GM12878 (cell line): ENCODE data around the gene CHRNA9. TPM values are rescaled to one million over a fixed set of nuclear protein-coding genes. Genes with fewer than 3 reads are reported as not detected.
A peak's percentile ranks its signal among the peaks of the same experiment; 100 is the strongest.

Experiments
- ASH2L ChIP-seq: fragments of 300-600, 200-600 bp; sonication (generic); IDR thresholded peaks from 2 replicates; pipeline ENCODE4 v1.6.1; 2017; ENCODE audit warnings: low read depth, mild to moderate bottlenecking, borderline replicate concordance
- BACH1 ChIP-seq: fragments of 450-650 bp; IDR thresholded peaks from 2 replicates; pipeline ENCODE4 v1.6.1; 2017; ENCODE audit warnings: mild to moderate bottlenecking, borderline replicate concordance
- BCL3 ChIP-seq: IDR thresholded peaks from 2 replicates; pipeline ENCODE4 v1.6.1; 2011; ENCODE audit warnings: borderline replicate concordance, low read depth, mild to moderate bottlenecking, moderate library complexity, low read length; ENCODE audit not compliant: insufficient read depth, poor library complexity, severe bottlenecking
- E4F1 ChIP-seq: fragments of 450-650 bp; IDR thresholded peaks from 2 replicates; pipeline ENCODE4 v1.6.1; 2018; ENCODE audit warnings: borderline replicate concordance, mild to moderate bottlenecking; ENCODE audit not compliant: partially characterized antibody
- JUNB ChIP-seq: IDR thresholded peaks from 2 replicates; pipeline ENCODE4 v1.6.1; 2016; ENCODE audit warnings: antibody characterized with exemption, mild to moderate bottlenecking
- MYC ChIP-seq: IDR thresholded peaks from 2 replicates; pipeline ENCODE4 v1.6.1; 2011; ENCODE audit warnings: mild to moderate bottlenecking, low read length, moderate library complexity, inconsistent platforms; ENCODE audit not compliant: insufficient read depth, insufficient replicate concordance, insufficient read length, severe bottlenecking
- NFYB ChIP-seq: IDR thresholded peaks from 2 replicates; pipeline ENCODE4 v1.6.1; 2011; ENCODE audit warnings: low read depth, mild to moderate bottlenecking, low read length, improper control_type of control experiment, moderate library complexity; ENCODE audit not compliant: insufficient read depth
- RB1 ChIP-seq: fragments of 450-650 bp; formaldehyde crosslinking; IDR thresholded peaks from 2 replicates; pipeline ENCODE4 v1.6.1; 2017; ENCODE audit warnings: mild to moderate bottlenecking, borderline replicate concordance
- RUNX3 ChIP-seq: IDR thresholded peaks from 2 replicates; pipeline ENCODE4 v1.6.1; 2012; ENCODE audit warnings: low read length, inconsistent platforms
- SMAD1 ChIP-seq: fragments of 450-650 bp; IDR thresholded peaks from 2 replicates; pipeline ENCODE4 v1.6.1; 2018; ENCODE audit warnings: mild to moderate bottlenecking, low read depth; ENCODE audit not compliant: partially characterized antibody
- SMC3 ChIP-seq: IDR thresholded peaks from 2 replicates; pipeline ENCODE4 v1.6.1; 2011; ENCODE audit warnings: low read length, improper control_type of control experiment, borderline replicate concordance
- TCF7 ChIP-seq: IDR thresholded peaks from 2 replicates; pipeline ENCODE4 v1.6.1; 2014; ENCODE audit warnings: antibody characterized with exemption, borderline replicate concordance
- WRNIP1 ChIP-seq: IDR thresholded peaks from 2 replicates; pipeline ENCODE4 v1.6.1; 2011; ENCODE audit warnings: low read depth, low read length, improper control_type of control experiment, borderline replicate concordance
- YY1 ChIP-seq: IDR thresholded peaks from 2 replicates; pipeline ENCODE4 v1.6.1; 2011; ENCODE audit warnings: low read depth, mild to moderate bottlenecking, low read length
- polyA plus RNA-seq, 11 experiments: library from polyadenylated mRNA; depleted of rRNA in 4 of 11; unstranded in 6 of 11; stranded (reverse) in 5 of 11; fragments of >200 nt; fragmentation: Nextera tagmentation in 4 of 11; fragmentation: Illumina TruSeq in 1 of 11; extraction: Ambion mirVana in 4 of 11; extraction: Trizol in 1 of 11; gene quantifications; 1 replicate in 1 of 11; 2 replicates in 10 of 11; pipeline versions ENCODE4 v1.2.1 to v1.2.3, GENCODE V29; 2011 to 2016; ENCODE audit warnings: inconsistent platforms in 2 of 11, missing spikeins in 2 of 11, low read depth in 1 of 11
- total RNA-seq, 4 experiments: library from RNA; depleted of rRNA in 3 of 4; stranded (reverse); fragments of >200 nt in 3 of 4; fragmentation: Illumina TruSeq in 1 of 4; extraction: Trizol in 1 of 4; gene quantifications; 2 replicates each; pipeline versions ENCODE4 v1.2.1 to v1.2.3, GENCODE V29; 2013 to 2021
- TF ChIP-seq, protein P1 (sequence below): fragments of 450-650 bp; IDR thresholded peaks from 2 replicates; pipeline ENCODE4 v1.6.1; 2017; ENCODE audit warnings: antibody characterized with exemption, mild to moderate bottlenecking, moderate library complexity
- TF ChIP-seq, protein P2 (sequence below): fragments of 150-350 bp; IDR thresholded peaks from 2 replicates; pipeline ENCODE4 v1.6.1; 2014; ENCODE audit warnings: mild to moderate bottlenecking, low read depth, low read length

CHRNA9 gene
- total and polyA plus RNA-seq, 10 of the 15 experiments (the other 5 are each of a cell fraction or from before 2014, with no cell fraction given) = 0.05 to 0.09 (median 0.08) TPM; not detected in 7

GRCh38 chr4:40325406-40326019 lies 9.6 kb upstream of the CHRNA9 start (continued):
- TF ChIP-seq YY1 (peak; percentile 57), ASH2L (no peak), E4F1 (no peak), TCF7 (no peak), RB1 (peak; percentile 29; the same call in 1 of the 2 replicates), MYC (no peak), BCL3 (no peak), BACH1 (no peak), RUNX3 (peak; percentile 17; the same call in 1 of the 2 replicates), NFYB (no peak), WRNIP1 (no peak), JUNB (no peak), SMAD1 (no peak), SMC3 (peak; percentile 97)
- TF ChIP-seq, protein P1, sequence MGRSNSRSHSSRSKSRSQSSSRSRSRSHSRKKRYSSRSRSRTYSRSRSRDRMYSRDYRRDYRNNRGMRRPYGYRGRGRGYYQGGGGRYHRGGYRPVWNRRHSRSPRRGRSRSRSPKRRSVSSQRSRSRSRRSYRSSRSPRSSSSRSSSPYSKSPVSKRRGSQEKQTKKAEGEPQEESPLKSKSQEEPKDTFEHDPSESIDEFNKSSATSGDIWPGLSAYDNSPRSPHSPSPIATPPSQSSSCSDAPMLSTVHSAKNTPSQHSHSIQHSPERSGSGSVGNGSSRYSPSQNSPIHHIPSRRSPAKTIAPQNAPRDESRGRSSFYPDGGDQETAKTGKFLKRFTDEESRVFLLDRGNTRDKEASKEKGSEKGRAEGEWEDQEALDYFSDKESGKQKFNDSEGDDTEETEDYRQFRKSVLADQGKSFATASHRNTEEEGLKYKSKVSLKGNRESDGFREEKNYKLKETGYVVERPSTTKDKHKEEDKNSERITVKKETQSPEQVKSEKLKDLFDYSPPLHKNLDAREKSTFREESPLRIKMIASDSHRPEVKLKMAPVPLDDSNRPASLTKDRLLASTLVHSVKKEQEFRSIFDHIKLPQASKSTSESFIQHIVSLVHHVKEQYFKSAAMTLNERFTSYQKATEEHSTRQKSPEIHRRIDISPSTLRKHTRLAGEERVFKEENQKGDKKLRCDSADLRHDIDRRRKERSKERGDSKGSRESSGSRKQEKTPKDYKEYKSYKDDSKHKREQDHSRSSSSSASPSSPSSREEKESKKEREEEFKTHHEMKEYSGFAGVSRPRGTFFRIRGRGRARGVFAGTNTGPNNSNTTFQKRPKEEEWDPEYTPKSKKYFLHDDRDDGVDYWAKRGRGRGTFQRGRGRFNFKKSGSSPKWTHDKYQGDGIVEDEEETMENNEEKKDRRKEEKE = no peak
- TF ChIP-seq, protein P2, sequence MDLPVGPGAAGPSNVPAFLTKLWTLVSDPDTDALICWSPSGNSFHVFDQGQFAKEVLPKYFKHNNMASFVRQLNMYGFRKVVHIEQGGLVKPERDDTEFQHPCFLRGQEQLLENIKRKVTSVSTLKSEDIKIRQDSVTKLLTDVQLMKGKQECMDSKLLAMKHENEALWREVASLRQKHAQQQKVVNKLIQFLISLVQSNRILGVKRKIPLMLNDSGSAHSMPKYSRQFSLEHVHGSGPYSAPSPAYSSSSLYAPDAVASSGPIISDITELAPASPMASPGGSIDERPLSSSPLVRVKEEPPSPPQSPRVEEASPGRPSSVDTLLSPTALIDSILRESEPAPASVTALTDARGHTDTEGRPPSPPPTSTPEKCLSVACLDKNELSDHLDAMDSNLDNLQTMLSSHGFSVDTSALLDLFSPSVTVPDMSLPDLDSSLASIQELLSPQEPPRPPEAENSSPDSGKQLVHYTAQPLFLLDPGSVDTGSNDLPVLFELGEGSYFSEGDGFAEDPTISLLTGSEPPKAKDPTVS = 0 out of 2 replicates have a peak, but pooled peaks have one; percentile 9
